Medulla oblongata (tissue), 1 donor: ENCODE measurements around the gene CHKA.

Experiments
- DNase-seq: peaks from one replicate; pipeline ENCODE4 v3.0.0-alpha.2; 2015; ENCODE audit errors: extremely low spot score

The CHKA gene

GRCh38 chr11:68121067-68121899 lies at the start of gene CHKA:
Gene CHKA, minus strand, starts transcription at chr11:68121388. Its CDS starts 211 bp downstream, at chr11:68121177.
- DNase-seq: peak; percentile 96

- no peak for DNase-seq
Observed at GRCh38 chr11:68169442-68169841, 48.3 kb upstream of the CHKA start.

- no peak for DNase-seq
Observed at GRCh38 chr11:68168694-68169093, 47.5 kb upstream of the CHKA start.

GRCh38 chr11:68167474-68167873 lies 46.3 kb upstream of the CHKA start:
- no peak for DNase-seq

- no peak for DNase-seq
Observed at GRCh38 chr11:68166969-68167368, 45.8 kb upstream of the CHKA start.

- no peak for DNase-seq
Observed at GRCh38 chr11:68165601-68166000, 44.4 kb upstream of the CHKA start.

- no peak for DNase-seq
Observed at GRCh38 chr11:68164437-68164836, 43.2 kb upstream of the CHKA start.

GRCh38 chr11:68163691-68164090 lies 42.5 kb upstream of the CHKA start:
- DNase-seq: no peak

- no peak for DNase-seq
Observed at GRCh38 chr11:68160100-68160695, 39.0 kb upstream of the CHKA start.

- no peak for DNase-seq
Observed at GRCh38 chr11:68159665-68160064, 38.5 kb upstream of the CHKA start.

GRCh38 chr11:68159161-68159560 lies 38.0 kb upstream of the CHKA start:
- DNase-seq: no peak

- DNase-seq: no peak
Observed at GRCh38 chr11:68158580-68158979, 37.4 kb upstream of the CHKA start.

GRCh38 chr11:68153742-68154141 lies 32.6 kb upstream of the CHKA start:
- no peak for DNase-seq

GRCh38 chr11:68150037-68150436 lies 28.8 kb upstream of the CHKA start:
- no peak for DNase-seq

- no peak for DNase-seq
Observed at GRCh38 chr11:68149417-68149816, 28.2 kb upstream of the CHKA start.

GRCh38 chr11:68148879-68149278 lies 27.7 kb upstream of the CHKA start:
- no peak for DNase-seq

GRCh38 chr11:68148071-68148805 lies 27.1 kb upstream of the CHKA start:
- no peak for DNase-seq

- DNase-seq: peak; percentile 37
Observed at GRCh38 chr11:68146704-68147474, 25.7 kb upstream of the CHKA start.

GRCh38 chr11:68146010-68146540 lies 24.9 kb upstream of the CHKA start:
- DNase-seq: peak; percentile 49

GRCh38 chr11:68145120-68145866 lies 24.1 kb upstream of the CHKA start:
- DNase-seq: no peak

- DNase-seq: no peak
Observed at GRCh38 chr11:68143310-68143689, 22.1 kb upstream of the CHKA start.
